Measurements from ENCODE around the gene CDKAL1.
A peak's percentile ranks its signal among the peaks of the same experiment; 100 is the strongest.

CDKAL1 gene

DNA sequence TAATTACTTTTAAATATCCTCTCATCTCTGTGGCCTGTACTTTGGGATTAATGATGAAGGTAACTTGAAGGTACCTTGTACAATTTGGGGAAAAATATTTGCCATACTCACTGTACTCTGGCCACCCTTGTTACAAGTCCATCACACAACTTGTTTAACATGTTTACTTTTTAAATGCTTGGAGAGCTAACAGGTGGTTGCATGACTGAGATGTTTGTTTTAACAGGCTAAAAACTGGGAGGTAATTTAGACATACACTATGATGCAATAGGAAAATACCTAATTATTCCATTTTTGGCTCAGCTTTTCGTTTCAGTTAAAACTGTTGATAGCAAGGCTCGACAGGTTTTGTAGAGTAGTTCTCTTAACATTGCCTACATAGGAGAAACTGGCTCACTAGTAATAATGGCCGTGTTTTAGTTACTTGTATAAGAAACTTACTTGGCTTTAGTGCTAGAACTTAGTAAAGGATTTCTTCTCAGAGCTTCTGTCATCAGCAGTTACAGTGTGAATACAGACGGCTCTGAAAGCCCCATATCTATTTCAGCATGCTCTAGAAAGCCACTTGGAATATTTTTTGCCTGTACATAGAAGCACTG, 569.5 kb downstream of the CDKAL1 start:
- DNase-seq (ENCODE audit: low spot score): no peak

DNA sequence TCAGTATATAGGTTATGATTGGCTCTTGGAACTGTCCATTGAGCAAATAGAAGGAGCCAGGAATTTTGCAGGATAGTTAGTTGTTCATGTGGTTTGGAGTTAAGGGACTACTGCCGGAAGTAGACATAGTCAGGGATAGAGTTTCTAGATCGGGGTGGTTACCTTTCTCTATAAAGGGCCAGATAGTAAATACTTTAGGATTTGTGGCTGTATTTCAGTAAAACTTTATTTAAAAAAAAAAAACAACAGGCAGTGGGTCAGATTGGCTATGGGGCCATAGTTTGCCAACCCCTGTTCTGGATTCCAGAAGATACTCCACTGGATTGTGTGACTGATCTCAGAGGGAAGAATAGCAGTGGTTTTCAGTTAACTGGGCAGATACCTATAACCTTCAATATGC, 570.0 kb downstream of the CDKAL1 start:
- DNase-seq (ENCODE audit: low spot score): no peak

DNA sequence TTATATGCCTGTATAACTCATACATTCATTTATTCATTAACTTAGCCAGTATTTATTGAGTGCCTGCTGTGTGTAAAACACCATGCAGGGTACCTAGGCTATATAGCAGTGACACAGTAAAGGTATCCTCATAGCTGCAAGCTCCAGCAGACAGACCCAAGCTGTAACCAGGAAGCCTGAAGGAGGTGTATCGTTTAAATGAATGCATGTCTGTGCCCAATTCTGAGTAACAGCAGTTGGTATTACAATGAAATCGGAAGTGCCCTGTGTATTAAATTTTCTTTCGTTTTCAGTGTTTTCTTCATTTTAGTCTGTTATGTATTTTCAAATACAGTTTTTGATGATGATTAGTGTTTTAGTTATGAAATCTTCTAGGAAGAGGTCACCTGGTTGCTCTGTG, 573.5 kb downstream of the CDKAL1 start:
- DNase-seq (ENCODE audit: low spot score): no peak

DNA sequence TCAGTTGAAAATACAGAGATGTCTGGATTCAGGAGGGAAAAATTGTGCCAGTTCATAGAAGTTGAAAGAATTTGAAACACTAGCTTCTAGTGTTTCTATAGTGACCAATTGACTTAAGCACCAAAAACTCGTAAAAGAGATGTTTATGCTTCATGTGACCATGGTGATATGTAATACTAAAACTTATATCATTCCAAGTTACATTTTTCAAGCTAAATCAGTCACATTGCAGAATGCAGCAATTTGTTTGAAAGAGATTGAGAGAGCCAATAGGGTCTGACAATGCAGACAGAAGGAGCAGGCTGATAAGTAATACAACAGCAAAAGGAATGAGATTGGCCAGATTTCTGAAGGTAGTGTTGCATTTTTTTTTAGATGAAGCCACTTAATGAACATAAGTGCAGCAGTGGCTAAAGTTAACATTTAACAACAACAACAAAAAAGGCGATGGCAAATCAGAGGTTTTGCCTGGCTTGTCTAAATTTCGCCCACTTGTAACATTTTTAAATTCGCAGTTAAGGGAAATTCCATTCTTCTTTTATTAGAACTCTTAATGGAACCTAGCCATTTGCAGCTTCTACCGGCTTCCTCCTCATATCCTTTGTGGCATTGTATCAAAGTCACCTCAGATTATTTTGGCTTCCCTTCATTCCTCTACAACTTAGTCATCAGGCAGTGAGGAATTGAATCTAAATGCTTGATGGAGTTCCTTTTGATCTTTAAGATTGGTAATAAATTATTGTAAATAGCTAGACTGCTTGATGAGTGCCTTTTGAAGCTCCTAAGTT, 575.3 kb downstream of the CDKAL1 start:
- DNase-seq (ENCODE audit: low spot score): peak; percentile 66

DNA sequence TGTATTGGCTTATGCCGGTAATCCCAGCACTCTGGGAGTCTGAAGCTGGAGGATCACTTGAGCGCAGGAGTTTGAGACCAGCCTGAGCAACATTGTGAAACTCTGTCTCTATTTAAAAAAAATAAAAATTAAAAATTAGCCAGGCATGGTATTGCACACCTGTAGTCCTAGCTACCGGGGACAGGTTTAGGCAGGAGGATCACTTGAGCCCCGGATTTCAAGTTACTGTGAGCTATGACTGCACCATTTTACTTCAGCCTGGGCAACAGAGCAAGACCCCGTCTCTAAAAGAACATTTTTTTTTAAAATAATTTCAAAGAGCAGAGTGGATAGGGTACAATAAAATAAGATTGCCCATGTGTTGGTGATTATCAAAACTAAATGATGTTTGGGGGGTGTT, 576.4 kb downstream of the CDKAL1 start:
- no peak for DNase-seq (ENCODE audit: low spot score)

DNA sequence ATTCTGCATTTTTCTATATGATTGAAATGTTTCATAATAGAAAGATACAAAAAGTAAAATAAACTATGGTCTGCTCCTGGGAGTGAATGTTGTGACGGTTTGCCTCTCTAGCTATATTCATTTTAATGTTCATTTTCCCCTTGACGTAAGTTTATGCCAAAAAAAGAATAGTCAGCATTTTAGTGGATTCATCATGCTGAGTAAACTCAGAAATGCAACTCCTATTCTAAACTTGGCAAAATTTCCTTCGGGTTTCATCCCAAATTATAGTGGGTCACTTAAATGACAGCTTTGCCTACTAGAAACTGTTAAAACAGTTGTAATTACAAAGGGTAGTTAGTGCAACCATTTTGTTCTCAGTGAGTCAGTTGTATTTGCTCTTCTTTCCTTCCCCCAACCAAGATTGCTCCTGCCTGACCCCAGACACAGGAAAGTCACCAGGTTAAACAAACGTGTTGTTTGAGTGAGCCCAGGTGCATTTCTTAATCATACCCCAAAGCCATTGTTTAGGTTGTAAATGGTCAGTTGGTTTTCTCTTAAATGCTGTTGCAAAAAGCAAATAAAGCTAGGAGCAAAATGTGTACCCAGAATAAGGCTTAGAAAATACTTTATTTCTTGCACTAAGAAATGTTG, 577.0 kb downstream of the CDKAL1 start:
- DNase-seq (ENCODE audit: low spot score): no peak

DNA sequence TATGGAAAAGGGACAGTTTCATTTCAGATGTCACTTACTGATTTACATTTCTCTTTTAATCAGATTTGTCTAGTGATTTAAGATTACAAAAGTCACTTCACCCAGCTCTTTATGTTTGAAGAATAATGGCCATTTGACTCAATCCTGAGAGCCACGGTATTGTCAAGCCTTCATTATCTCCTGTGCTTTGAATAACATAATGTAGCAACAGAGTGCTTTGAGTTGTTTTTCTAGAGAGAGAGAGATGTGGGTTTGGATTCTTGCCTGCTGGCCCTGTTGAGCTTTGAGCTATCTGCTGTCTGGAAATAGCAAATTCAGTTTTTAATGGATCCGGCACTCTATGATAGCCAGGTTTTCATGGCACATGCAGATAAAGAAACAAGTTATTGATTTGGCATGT, 580.9 kb downstream of the CDKAL1 start:
- no peak for DNase-seq (ENCODE audit: low spot score)

DNA sequence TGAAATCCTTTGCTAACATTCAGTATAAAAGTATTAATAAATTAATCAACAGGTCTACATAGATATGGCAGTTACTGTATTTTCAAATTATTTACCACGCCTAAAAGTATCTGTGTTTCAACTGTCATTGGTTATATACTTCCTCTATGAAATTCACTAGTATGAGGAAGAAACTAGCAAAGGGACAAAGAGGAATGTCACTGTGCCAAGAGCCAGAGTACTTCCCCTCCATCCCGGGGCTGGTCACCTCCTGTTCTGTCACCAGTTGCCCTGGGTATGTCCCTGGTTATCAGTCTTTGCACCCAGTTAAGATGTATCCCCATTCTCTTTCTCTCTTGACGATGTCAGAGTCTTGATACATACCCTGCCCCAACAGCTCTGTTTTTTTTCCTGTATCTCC, 582.5 kb downstream of the CDKAL1 start:
- no peak for DNase-seq (ENCODE audit: low spot score)

DNA sequence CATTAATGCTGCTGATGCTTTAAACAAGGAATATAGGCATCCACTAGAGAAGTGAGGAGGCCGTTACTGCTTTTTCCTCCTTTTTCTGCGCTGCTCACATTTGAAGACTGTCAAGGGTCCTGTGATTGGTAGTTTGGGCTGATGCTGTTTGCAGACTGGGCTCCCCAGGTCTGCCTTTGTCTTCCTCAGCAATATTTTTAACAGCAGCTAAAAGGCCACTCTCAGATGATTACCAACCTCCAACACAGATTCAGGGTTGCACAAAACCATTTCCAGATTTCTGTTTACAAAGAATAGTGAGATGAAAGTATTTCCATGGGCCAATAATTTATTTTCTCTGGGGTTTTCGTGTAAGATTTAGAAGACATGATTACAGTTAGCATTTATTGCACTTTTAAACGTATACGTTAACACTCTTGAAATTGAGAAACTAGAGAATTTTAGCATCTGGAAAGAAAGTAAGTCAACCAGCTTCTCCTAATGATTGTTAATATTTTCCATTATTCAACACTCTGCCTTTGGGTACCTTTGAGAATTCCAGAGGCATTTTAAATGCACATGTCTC, 584.0 kb downstream of the CDKAL1 start:
- no peak for DNase-seq (ENCODE audit: low spot score)

DNA sequence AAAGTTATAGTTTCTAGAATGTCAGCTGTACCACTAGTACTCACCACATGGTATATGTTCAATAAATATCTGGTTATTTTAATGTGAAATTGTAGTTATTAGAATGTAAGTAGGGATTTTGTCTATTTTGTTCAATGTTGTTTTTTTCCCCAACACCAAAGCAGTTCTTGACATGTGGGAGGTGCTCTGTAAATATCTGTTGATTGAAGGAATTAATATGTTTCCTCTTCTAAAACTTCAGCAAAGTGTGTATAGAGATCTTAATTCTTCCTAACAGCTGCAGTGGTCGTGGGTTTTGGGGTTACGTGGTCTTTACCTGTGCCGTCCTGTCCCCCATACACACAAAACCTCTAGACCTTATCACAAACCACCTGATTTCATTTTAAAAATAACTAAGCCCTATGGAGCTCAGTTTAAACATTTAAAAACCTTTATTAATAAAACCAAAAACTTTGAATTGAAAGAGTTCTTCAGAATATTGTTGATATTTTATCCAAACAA, 587.4 kb downstream of the CDKAL1 start:
- no peak for DNase-seq (ENCODE audit: low spot score)

DNA sequence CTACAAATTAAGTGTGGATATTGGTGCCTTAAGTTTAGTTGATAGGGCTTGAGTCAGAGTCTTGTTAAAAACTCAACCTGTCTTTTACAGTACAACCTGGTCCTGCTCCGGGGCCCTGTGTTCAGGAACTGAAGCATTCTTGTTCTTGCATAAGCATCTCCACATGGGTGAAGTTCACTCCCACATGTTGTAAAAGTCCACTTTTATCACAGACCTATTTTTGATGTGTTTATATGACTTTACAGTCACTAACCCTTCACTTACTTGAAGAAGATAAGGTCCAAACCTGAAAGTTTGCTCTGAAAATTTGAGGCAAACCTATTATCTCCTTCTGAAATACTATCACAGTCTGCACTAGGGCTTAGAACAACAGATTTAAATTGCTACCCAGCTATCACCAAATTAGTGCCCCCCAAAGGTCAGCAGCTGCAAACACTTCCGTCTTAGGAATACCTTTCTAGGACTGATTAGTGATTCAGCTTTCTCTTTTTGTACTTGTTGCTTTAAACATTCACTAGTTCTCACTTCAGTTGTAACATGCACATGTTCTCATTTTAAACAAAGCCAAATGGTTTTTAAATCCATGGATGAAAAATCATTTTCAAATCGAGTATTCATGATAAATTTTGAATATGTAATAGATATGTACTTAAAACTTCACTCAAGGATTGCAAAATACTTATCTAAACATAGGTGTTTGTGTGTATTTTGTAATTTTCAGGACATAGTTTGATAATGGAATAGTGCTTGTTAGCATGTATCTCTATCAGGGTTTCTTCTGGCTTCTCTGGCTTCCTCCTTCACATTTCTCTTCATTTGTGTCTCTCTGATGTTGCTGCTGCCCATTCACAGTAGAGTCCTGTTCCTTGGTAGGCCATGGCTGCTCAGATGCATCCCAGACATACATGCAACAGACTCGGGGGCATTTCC, 589.5 kb downstream of the CDKAL1 start:
- no peak for DNase-seq (ENCODE audit: low spot score)

DNA sequence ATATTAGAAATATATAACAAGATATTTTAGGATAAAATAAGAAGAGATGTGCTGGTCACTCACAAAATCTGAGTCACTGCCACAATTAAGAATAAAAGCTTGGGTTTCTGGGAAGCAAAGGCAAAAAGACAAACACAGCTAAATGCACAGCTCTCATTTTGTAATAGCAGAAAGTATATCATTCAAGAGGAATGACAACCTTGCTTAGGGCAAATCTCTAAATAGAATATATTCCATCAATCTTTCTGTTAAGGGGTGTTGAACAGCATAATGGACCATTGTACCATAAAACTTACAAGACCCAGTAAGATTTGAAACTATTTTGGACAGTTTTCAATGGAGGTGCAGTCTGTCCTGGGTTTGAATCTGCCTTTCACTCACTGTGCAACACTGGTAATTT, 594.3 kb downstream of the CDKAL1 start:
- peak; percentile 62 for DNase-seq (ENCODE audit: low spot score)

DNA sequence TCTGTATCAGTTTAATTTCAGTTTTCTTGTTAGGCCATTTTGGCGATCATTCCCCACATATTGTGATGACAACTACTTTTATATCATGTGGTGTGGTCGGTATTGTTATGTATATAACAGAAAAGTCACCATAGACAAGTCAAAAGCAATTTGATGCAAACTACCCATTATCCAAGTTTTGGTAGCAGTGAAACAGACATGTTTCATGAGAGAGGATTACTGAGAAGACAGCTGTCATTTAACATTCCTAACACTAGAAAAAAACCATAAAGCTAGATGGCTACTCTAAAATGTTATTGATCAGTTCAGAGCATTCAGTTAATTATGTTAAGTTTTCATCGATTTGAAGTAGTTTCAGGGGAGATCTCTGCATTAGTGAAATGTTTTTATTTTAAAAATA, 597.1 kb downstream of the CDKAL1 start:
- no peak for DNase-seq (ENCODE audit: low spot score)

DNA sequence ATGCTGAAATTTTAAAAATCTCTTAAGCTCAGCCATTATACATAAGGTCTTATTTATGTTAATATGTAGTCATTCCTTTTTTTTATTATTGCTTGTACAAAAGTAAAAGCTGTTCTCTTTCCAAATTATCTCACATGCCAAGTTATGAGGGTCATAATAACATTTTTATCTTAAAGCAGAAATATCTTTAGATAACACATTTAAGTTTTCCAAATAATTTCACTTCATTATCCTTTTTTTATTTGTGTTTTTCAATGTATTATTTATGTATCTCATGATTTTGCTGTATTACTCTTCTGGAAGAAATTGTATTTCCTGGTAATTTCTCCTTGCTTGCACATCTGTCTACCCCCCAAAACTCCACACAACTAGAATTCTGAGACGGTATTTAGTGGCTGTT, 598.2 kb downstream of the CDKAL1 start:
- no peak for DNase-seq (ENCODE audit: low spot score)

DNA sequence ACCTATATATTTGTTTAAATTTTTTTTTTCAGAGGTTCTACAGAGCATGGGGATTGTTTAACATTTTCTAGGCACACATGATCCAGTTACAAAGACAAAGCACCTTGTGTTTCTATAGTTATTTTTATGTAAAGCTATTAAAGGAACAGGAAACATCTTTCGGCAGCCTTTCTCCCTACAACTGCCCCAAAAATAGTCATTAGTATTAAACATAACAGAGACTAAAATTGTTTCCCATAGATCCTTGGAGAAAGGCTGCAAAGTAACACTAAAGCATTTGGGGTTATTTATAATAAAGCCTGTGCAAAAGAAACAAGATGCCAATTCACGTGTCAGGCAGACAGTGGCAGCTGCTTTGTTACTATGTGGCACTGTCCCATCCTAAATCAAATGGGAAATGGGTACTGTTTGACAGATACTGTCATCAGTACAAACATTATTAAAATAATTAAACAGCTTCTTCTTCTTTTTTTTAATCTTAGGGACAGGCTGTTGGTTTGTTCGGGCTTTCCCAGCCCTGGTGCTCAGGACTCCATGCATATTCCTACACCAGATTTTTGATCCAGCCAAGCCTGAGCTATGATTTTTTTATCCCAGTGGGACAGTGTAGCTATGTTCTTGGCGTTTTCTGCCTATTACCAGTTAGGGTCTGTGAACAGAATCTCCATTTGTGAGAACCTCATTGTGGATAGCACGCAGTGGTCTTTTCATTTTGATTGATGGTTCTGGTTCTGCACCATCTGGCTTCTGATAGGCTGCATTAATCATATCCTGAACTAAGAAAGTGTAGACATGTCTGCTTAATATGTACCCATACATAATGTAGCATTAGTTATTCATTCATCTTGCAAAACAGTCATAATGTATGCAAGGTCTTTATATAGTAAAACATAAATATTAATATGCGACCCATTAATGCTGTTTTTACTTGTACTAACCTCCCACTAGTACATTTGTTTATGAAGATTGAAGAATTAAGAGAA, 598.9 kb downstream of the CDKAL1 start:
- peak; percentile 34 for DNase-seq (ENCODE audit: low spot score)

DNA sequence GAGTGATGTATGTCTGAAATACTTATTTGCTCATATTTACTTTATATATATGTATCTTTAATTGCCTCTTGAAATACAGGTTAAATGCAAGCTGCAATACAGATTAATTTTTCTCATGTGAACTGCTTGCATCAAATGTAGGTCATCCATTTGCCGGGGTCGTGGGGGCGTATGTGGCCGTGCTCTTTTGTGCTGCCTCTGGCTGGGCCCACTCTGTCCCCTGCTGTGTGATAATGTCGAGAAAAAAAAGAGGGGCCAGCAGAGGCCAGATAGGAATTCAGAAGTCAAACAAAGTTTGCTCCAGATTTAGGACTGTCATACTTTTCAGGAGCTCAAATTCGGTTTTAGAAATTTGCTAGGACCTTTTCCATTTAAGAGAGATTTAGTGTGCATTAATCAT, 599.6 kb downstream of the CDKAL1 start:
- no peak for DNase-seq (ENCODE audit: low spot score)

DNA sequence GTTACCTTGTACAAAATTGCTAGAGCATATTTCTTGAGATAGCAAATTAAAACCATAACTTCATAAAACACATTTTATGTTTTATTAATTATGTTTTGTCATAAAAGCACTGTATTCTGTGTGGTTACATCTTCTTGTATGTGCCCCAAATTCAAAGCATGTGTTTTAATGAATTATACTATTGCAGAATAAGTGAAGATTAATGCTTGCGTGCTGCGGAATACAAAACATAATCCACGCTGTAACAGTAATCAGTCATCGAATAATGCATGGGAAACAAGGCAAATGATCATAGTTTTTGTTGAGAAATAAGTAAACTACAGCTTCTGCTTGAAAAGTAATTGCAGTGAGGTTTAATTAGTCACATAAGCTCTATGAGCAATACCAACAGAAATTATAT, 600.1 kb downstream of the CDKAL1 start:
- no peak for DNase-seq (ENCODE audit: low spot score)

DNA sequence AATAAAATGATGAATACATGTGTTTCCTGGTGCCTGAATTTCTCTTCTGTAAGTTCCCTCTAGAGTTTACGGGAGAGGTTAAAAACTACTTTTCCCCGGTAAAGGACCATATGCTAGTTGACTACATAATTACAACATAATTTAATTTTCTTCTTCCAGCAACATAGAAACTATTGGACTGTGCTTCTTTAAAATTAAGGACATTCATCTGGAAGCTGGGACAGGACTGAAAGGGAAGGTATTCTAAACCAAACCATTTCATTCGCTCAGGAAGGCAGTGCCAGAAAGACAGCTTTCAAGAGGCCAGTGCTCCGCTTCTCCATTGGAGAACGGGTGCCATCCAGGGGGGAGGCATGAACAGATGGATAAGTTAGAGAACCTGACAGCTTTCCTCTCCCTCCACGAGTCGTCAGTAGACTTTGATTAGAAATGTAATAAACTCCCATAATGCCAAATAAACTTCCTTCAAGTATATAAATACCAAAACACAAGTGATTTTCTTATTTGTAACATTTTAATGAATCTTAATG, 601.3 kb downstream of the CDKAL1 start:
- no peak for DNase-seq (ENCODE audit: low spot score)

DNA sequence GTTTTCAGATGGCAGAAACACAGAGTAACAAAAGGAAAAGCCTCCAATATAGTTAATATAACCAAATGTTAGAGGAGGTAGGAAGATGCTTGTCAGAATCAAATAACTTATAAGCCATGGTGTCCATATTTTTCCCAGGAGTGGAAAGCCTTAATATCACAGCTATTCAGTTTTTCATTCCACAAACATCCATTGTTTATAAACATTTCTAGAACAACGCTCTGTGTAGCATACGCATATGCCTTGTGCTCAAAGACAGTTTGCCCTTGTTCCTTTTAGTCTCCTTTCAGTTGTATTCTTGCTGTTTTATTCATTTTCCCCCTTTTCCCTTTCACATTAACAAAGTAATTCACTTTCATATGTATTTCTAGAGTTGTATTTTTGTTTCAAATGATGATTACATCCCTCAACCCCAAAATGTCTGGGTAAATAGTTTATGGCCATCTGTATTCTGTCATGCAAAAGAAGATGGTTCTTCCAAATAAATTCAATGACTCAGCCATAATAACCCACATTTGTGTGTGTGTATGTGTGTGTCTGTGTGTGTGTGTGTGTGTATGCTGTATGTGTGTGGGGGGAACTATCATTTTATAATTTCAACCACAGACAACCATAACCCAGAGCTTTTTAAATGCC, 603.6 kb downstream of the CDKAL1 start:
- DNase-seq (ENCODE audit: low spot score): no peak

Data from COLO829 (cell line).